Daoy (cell line): ENCODE results near the gene KXD1. TPM values are rescaled to one million over a fixed set of nuclear protein-coding genes. Genes with fewer than 3 reads are reported as not detected.
"Not testable (repeated sequence)": the region's sequence is repeated elsewhere in the genome, so short reads cannot be mapped to it uniquely, and the experiment has no call there.

Source experiments
- DNase-seq: peaks from one replicate; pipeline ENCODE4 v3.0.0-alpha.2; 2015; ENCODE audit warnings: low read depth
- total RNA-seq: library from RNA; depleted of rRNA; stranded (reverse); fragments of >200 nt; shearing (Covaris generic); gene quantifications from 2 replicates; pipeline ENCODE4 v1.2.3, GENCODE V29; 2014; rRNA removed

The KXD1 gene, protein sequence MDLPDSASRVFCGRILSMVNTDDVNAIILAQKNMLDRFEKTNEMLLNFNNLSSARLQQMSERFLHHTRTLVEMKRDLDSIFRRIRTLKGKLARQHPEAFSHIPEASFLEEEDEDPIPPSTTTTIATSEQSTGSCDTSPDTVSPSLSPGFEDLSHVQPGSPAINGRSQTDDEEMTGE
- 74.4 and 88.4 TPM in 2 replicates for total RNA-seq

DNA sequence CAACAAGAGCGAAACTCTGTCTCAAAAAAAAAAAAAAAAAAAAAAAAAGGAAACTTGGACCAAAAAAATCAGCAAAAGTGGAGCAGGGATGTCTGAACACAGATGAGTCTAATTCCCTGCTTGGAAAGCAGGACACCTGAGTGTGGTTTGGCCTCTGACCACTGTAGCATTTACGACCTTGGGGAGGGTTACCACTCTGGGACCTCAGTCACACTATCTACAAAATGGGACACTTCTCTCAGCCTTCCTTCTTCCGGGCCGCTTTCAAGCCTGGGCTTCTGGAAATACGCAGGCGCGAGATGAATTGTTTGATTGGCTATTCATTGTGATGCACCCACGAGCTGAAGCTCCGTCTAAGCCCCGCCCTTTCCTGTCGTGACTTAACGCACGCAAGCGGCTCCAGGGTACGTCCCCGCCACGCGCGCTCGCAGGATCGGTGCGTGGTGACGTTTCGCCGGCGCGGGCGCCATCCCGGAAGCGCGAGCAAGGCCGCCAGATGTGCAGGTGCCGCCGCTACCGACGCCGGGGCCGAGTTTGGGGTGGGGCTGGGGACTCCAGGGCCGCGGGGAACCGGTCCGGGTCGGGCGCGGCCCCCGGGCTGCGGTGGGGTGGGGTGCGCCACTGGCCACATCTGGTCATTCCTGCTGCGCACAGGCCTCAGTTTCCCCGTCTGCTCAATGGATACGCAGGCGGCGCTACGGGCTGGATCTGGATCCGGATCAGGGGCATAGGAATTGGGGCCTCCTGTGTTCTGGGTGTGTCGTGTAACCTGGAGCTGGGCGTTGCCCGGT lies at the start of gene KXD1:
TSS of gene KXD1 (plus strand) at position 460 of the 791 bp plus-strand sequence. CDS start 4,187 bp downstream, outside the sequence.
- DNase-seq = peak; percentile 99

DNA sequence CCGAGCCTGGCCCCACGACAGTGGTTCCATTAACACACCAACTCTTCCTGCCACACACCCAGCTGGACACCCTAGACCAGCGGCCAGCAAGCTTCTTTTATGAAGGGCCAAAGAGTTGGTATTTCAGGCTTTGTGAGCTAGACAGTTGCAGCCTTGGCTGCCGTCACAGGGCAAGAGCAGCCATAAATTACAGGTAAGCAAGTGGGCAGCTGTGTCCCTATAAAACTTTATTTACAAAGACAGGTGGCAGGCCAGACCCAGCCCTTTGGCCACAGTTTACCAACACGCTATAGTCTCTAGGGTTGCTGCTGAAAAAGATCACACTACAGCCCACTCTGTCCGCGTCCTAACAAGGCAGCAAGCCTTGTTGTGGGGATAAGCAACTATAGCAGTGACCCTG lies 49.1 kb upstream of the KXD1 start:
- no peak for DNase-seq

DNA sequence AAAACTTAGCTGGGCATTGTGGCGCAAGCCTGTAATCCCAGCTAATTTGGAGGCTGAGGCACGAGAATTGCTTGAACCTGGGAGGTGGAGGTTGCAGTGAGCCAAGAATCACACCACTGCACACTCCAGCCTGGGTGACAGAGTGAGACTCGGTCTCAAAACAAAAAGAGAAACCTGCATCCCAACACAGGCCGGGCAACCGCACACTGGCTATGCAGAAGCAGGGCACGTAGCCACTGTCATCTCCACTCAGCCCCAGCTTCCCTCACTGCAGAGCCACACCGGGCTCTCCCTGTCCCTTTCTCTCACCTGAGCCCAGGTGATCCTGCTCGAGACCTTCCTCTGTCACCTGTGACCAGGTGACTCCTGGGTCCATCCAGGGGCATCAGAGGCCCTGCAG lies 47.5 kb upstream of the KXD1 start:
- DNase-seq = no peak

DNA sequence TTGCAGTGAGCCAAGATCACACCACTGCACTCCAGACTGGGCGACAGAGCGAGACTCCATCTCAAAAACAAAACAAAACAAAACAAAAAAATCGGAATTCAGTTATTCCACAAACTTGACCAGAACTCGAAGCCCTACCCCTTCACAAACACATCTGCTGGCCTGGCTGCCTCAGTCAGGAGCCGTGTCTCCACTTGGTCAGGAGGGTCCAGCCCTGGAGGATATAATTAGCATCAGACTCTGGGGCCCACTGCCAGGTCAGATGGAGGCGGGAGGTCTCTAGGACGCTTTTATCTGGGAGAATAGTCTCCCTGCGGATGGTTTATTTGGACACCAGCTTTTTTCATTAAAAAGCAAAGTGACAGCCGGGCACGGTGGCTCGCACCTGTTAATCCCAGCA lies 43.8 kb upstream of the KXD1 start:
- DNase-seq = no peak

DNA sequence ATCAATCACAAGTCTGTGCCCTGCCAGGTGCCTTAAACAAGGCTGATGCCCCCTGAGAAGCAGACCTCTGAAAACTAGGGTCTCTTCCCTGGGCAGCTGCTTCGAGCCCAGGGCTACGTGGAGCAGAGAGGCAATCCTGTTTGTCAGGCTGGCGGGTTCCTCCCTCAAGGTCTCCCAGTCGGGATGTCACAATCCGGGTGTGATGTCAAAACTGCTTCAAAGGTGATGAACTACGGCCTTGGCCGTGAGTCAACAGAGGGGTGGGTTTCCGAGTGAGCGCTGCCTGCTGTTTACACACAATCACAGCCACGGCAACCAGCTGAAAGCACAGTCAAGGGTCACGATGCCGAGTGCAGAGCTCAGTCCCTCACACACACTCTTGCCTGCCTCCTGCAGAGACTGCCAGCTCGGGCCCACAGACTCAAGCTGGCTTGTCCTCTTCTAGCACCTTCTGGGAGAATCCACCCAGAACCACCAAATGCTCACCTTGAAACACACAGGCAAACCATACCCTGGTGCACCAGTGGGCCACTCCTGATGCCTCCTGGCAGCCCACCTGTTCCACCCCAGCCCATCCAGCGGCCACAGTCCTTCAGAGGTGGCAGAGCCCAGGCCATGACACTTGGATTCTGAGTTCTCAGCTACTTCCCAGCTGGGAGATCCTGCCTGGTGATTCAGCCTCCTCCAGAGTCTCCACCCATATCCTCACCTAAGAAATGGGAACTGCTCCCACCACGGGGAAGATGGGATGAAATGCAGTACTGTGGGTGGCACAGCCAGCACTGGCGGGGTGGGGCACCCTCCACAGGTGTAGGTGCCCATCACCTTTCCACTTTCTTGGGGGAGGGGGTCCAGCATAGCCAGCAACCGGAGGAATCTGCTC lies 42.6 kb upstream of the KXD1 start:
- DNase-seq = peak; percentile 43

DNA sequence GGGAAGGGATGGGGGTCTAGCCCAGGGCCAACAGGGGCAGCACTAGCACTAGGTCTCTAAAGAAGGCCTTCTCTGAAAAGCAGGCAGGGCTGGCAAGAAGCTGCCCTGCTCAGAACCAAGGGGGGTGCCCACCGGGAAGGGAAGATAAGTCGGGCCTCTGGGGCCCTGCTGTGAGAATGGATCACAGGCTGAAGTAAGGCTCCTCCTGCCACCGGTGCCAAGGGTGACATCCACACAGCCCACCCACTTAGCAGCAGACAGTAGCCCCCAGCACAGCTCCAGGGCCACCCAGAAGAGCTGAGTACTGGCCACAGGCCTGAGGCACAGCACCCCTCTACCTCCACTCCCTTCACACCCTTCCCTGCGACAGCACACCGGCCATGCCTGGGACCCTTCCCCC lies 41.7 kb upstream of the KXD1 start:
- no peak for DNase-seq

DNA sequence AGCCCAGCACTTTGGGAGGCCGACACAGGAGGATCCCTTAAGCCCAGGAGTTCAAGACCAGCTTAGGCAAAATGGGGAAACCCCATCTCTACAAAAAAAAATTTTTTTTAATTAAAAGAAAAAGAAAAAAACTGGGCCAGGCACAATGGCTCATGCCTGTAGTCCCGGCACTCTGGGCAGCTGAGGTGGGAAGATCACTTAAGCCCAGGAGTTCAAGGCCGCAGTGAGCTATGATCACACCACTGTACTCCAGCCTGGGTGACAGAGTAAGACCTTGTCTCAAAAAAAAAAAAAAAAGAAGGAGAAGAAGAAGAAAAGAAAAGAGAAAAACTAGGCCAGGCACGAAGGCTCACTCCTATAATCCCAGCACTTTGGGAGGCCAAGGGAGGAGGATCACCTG lies 40.1 kb upstream of the KXD1 start:
- no peak for DNase-seq

DNA sequence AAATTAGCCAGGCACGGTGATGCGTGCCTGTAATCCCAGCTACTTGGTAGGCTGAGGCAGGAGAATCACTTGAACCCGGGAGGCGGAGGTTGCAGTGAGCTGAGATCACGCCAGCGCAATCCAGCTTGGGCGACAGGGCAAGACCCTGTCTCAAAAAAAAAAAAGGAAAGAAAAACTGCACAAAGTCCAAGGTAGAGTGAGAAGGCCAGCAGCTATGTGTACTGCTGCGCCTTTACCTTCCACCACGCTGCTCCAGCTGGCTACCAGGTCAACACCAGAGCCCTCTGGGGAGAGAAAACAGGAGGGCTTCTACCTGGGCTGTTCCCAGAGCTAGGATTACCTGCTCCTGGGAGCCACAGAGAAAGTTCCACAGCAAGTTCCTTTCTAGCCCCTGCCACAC lies 39.0 kb upstream of the KXD1 start:
- no peak for DNase-seq

DNA sequence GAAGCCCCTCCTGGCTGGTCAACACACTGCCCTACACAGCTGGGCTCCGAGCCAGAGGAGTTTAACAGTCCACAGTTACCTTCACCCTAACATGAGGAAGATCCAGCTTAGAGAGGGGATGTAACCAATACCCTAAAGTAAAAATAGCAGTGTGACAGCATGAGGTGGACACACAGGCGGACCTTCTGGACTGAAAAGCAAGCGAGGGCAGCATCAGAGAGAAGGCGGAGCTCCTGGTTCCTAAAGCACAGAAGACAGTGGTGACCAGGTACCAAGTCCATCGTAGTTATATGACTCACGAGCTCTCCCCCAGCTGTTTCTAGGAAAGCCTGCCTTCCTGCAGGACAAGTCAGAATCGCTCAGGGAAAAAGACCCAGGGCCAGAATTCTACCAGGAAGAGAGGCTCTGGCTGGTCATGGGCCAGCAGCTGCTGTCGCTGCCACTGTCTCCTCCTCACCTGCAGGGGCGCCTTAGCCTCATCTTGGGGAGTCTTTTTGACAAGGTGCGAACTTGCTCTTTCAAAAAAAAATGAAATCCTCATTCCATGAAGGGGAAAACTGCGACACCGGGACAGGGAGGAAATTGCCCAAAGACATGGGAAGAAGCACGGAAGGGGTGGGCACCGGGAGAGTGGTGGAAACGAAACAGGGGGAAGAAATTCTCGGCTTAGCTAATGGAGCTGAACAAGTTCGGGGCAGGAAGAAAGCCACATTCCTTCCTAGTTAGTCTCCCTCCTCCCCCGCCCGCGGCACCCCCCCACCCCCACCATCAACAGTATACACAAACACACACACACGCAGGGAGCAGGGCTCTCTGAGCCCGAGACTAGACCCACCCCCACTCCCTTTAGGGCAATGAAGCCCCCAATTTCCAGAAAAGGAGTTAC lies 37.5 kb upstream of the KXD1 start:
- DNase-seq = peak; percentile 82

DNA sequence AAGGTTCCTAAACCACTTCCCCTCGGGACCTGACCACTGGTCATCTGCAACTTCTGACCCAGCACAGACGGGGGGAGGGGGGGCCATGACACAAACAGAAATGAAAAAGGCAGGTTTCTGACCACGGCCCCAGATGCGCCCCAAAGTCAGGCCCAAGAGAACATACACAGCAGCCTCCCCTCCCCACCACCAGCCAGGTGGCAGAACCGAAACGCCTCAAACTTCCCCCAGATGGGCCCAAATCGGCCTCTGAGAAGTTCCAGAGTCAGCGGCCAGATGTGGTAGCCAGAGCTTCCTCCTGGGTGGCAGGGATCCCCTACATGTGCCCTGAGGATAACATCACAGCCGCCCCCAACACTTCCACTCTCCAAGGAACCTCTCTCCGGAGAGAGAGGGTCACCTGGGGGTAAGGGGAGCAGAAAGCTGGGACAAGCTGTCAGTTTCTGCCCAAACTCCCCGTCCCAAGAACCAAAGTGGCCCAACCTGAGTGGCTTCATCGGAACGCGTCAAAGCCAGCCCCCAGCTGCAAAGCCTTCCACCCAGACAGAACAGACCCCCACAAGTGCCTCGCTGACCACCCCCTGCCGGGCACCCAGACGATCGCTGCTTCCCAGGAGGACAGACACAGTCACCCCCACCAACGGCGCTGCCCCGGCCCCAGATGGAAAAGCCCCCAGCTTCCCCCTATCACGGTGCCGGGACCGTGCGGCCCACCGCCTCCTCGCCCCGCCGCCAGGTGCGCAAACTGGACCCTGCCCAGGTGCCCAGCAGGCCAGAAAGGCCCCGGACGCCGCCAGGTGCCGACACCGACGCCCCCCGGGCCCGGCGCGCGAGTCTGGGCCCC lies 36.6 kb upstream of the KXD1 start:
- DNase-seq = peak; percentile 40

DNA sequence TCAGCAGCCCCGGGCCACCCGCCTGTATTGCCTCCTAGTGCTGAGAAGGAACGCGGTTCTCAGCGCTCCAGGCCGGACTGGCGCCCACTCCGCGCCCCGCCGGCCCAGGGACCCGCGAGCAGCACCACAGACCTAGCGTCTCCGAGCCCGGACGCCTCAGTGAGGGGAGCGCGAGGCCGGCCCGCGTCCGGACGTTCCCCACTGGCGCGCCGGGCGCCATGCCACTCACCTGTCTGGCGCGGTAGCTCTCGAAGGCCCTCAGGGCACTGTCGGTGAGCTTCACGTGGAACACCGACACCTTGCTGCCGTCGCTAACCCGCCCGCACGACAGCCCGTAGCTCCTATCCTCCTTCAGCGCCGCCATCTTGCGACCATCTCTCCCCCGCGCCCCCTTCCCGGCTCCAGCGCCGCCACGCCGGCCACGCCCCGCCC lies 36.0 kb upstream of the KXD1 start, which contains the start of gene ELL:
TSS of gene ELL (minus strand) at position 379 of the 432 bp plus-strand sequence. CDS start at position 364, 15 bp downstream.
- DNase-seq = no peak

DNA sequence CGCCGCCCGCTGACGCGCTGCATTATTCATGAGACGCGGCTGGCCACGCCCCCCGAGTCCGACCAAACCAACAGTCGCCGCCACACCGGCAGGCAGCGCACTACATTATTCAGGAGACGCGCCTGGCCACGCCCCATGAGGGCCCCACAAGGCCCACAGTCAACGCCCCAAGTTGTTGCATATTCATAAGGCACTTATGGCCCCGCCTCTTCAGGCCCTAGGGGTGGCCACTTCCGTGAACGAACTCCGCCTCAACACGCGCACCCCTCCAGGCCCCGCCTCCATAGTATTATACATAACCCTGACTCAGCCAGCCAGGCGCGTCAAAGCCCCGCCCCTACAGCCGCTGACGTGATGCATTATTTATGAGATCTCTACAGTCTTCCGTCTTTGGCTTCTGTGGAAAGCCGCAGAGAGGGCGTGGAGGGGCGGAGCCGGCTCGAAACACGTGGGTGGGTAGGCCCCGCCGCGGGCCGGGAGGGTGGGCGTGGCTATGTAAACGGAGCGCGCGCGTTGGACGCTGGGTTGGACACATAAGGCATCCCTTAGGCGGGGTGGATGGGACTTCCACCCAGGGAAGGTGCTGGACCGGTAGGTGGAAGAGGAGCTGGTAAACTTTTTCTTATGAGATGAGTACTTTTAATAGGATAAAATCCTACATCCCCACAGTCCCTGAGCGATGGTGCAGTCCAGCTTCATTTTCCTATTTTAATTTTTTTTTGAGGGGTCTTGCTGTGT lies 35.4 kb upstream of the KXD1 start:
- peak; percentile 100 for DNase-seq

DNA sequence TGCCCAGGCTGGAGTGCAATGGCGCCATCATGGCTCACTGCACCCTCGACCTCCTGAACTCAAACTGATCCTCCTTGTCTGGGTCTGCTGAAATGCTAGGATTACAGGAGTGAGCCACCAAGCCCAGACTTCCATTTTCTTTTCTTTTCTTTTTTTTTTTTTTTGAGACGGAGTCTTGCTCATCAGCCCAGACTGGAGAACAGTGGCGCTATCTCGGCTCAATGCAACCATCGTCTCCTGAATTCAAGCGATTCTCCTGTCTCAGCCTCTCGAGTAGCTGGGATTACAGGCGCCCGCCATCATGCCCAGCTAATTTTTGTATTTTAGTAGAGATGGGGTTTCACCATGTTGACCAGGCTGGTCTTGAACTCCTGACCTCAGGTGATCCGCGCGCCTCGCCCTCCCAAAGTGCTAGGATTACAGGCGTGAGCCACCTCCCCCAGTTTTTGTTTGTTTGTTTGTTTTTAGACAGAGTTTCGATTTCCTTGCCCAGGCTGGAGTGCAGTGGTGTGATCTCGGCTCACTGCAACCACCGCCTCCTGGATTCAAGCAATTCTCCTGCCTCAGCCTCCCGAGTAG lies 34.7 kb upstream of the KXD1 start:
- not testable (repeated sequence) for DNase-seq

DNA sequence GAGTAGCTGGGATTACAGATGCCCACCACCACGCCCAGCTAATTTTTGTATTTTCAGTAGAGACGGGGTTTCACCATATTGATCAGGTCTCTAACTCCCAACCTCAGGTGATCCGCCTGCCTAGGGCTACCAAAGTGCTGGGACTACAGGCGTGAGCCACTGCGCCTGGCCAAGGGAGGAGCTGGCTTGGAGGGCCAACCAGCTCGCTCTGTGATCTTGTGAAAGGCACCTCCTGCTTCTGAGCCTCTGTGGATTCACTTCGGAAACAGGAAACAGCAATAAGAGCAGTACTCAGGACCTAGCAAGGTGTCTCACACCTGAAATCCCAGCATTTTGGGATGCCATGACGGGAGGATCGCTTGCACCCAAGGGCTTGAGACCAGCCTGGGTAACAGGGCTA lies 33.8 kb upstream of the KXD1 start:
- DNase-seq = no peak

DNA sequence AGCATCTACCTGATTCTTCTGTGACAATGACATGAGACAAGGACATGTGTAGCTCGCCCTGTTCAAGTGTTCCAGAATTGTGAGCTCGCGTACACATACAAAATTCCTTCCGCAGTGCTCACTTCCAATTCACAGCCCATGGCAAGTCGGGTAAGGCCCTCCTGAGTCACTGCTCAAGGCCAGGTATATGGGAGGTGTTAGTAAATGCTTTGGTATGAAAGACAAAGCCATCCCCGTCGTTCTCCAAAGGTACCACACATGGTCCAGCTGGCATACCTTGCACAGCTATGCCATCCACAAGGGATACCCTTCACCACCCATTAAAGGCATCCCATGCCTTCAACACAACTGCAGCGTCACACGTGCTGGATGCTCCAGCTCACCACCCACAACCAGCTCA lies 31.4 kb upstream of the KXD1 start:
- no peak for DNase-seq

DNA sequence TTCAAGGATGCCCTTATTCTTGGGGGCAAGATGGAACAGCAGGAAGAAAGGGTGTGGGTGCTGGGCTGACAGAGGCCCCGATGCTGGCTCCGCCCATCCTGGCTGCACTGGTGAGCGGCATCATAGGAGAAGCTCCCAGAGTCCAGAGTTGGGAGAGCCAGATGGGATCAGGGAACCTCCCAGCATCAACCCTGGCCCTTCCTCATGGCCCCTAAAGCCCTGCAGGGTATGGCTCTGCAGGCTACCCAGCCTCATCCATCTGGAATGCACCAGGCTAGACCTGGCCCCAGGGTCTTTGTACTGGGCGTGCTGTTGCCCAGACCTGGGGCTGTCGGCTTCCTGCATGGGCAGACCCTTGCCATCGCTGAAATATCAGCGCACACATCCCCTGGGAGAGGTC lies 27.9 kb upstream of the KXD1 start:
- DNase-seq = no peak

DNA sequence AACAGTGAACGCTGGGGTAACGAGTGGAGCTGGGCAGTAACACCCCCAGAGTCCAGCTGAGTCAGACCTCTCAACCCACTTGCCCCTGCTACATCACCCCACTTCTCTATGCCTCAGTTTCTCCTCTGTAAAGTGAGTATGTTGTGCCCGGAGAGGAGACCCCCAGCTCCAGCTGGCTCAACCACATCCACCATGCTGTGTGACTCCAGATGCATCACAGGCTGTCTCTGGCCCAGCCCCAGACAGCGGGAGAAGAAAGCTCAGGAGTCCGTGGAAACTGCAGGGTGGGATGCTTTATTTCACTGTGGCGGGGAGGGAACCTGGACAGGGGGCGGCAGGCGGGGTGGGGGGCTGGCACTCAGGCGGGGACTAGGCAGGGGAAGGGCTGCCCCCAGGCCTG lies 26.2 kb upstream of the KXD1 start:
- no peak for DNase-seq

DNA sequence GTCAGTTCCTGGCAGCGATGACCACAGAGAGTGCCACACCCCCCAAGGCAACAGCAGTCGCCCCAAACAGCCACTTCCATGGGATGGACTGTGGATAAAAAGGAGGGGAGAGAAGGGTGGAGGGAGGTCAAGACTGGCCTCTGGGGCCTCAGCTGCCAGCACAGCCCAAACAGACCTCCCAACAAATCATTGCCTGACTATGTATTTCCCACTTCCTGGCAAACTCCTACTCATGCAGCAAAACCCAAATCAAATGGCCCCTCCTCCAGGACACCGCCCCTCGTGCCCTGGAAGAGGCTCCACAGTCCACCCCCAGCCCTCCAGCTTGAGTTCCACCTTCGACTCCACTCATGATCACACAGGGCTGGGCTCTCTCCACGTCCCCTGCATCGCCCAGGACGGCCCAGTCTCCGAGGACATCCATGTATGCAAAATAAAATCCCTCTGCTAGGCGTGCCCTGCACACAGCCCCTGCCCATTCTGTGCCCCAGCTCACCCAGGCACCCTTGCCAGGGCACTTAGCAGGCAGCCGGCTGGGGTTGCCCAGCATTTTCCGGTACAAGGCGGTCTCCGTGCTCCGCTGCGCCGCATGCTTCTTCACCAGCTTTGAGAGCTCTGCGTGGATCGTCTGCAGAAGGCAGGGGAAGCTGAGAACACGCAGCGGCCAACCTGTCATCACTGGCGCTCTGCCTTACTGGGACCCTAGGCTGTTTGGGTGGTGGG lies 25.3 kb upstream of the KXD1 start:
- no peak for DNase-seq

DNA sequence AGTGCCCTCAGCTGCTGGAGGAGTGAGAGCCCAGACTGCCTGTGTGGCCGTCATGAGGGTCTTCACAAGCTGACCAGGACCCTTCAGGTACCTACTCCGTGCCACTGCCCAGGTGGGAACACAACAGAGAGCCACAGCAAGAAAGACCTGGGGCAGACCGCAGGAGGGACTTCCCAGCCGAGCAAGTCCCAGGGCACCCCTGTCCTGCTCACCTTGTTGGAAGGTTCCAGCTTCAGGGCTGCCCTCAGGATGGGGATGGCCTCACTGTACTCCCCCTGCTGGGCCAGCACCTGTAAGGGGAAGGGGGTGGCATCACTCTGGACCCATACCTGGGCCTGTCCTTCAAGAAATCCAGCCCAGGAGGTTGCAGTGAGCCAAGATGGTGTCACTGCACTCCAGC lies 24.6 kb upstream of the KXD1 start:
- DNase-seq = no peak
